ENCODE measurements around the gene RGS1.

The RGS1 gene, protein sequence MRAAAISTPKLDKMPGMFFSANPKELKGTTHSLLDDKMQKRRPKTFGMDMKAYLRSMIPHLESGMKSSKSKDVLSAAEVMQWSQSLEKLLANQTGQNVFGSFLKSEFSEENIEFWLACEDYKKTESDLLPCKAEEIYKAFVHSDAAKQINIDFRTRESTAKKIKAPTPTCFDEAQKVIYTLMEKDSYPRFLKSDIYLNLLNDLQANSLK

GRCh38 chr1:192575499-192576189 is at the start of gene RGS1:
Gene RGS1 (plus strand): TSS chr1:192575773. CDS start chr1:192575793, 20 bp downstream.
- DNase-seq (ENCODE audit: extremely low read depth in 1 of 2, low read depth in 1 of 2): peak in 1 of 2 donors; percentile 22

DNA sequence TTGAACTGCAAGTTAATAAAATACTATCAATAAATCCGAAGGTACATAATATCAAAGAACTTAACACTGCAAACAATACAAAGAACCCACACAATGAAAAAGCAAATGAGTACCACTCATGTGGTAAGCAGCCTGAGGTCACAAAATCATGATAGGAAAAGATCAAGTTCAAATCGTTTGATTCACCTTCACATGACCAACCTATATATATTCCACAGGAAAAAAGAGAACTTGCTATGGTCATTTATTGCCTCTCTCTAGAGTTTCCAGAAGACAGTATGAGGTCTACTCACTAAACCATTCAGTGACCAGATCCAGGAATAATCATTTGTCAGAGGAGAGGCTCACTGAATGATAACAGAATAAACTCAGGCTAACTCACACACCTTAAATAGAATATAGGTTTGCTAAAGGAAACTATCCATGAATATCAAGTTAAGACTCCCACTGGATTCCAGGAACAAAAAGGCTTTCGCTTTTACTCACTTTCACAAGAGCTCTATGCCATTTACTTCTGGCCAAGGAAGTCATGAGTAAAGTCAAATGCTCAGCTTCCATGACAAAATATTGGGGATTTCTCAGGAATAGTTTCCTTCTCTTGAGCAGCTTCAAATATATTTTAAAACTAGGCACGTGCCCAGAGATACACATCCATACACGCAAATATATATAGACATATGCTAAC is 48.3 kb upstream of the RGS1 start:
- DNase-seq (ENCODE audit: extremely low read depth in 1 of 2, low read depth in 1 of 2): no peak

- no peak for DNase-seq (ENCODE audit: extremely low read depth in 1 of 2, low read depth in 1 of 2)
Observed at GRCh38 chr1:192527950-192528349, 47.6 kb upstream of the RGS1 start.

DNA sequence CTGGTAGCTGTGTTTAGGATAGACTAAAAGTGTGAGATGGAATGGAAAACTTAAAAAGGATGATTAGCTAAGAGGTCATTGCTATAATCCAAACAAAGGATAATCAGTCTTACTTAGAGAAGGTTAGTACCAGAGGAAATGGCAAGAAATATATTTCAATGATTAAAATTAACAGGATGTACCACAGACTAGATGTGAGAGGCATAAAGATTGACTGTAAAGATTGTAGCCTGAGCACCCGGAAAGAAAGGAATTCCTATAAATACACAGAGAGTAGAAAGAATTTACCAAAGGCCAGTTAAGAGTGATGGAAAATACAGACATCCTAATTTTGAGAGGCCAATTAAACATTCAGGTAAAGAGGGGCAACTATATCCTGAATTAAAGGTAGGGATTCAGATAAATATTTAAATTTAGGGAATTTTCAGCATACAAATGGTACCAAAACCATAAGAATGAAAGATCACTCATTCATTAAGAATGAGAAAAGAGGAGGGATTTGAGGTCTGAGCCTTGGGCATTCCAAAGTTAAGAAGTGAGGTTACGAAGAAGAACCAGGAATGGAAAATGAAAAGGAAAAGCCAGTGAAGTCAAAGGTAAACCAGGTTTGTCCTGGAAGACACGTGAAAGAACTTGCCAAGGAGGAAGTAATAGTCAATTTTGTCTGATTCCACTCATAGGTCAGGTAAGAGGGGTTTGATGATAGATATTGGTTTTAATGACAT is 46.4 kb upstream of the RGS1 start:
- DNase-seq (ENCODE audit: extremely low read depth in 1 of 2, low read depth in 1 of 2): no peak

DNA sequence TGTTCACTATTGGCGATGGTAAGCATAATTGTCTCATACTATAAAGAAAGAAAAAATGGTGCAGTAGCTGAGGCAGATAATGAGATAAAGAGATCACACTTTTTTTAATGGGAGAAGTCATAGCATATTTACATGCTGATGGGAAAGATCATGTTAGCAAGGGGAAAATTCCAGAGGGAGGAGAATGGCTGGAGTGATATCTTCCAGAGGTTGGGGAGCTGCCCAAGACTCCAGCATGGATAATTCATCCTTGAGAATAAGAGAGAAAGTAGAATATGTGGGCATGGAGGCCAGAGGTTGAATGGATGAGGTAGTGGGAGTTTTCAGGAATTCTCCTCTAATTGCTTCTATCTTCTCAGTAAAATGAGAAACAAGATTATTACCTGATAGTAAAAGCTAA is 45.8 kb upstream of the RGS1 start:
- DNase-seq (ENCODE audit: extremely low read depth in 1 of 2, low read depth in 1 of 2): no peak

GRCh38 chr1:192530254-192530653 is 45.3 kb upstream of the RGS1 start:
- no peak for DNase-seq (ENCODE audit: extremely low read depth in 1 of 2, low read depth in 1 of 2)

DNA sequence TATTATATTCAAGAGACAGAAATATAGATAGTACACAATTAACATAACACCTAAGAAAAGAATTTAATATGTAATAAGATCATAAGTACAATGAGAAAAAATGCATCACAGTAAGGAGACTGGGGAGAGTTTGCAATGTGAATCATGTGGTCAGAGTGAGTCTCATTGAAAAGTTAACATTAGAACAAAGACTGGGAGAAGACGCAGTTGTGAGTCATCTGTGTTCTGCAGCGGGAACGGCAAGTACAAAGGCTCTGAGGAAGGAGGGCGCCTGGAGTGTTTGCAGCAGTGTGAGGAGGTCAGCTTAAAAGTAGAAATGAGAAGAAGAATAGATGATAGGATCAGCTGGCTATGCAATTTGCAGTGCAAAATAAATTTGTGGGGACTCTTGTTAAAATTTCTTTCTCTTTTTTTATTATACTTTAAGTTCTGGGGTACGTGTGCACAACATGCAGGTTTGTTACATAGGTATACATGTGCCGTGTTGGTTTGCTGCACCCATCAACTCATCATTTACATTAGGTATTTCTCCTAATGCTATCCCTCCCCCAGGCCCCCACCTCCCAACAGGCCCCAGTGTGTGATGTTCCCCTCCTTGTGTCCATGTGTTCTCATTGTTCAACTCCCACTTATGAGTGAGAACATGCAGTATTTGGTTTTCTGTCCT is 44.4 kb upstream of the RGS1 start:
- peak; percentile 13 to 34 for DNase-seq (ENCODE audit: extremely low read depth in 1 of 2, low read depth in 1 of 2)

DNA sequence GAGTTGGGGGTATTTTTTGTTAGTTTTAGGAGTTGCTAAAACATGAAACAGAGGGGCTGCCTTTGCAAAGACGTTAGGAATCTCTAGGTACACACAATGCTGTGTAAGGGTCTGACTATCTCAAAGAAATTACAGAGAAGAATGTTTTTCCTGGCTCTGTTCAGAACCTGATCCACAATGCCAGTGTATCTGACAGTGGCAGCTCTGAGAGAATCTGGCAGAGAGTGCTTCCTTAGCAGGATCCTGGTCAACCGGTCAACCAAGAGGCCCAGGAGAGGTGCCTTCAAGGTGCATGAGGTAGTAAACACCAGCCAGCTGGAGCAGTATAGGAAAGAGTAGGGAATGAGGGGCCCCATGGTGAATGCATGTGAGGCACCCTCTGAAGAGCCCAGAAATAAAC is 40.9 kb upstream of the RGS1 start:
- no peak for DNase-seq (ENCODE audit: extremely low read depth in 1 of 2, low read depth in 1 of 2)

GRCh38 chr1:192535916-192536664 is 39.5 kb upstream of the RGS1 start:
- DNase-seq (ENCODE audit: extremely low read depth in 1 of 2, low read depth in 1 of 2): no peak

GRCh38 chr1:192538407-192539296 is 36.9 kb upstream of the RGS1 start:
- DNase-seq (ENCODE audit: extremely low read depth in 1 of 2, low read depth in 1 of 2): no peak

GRCh38 chr1:192539297-192540092 is 36.1 kb upstream of the RGS1 start:
- DNase-seq (ENCODE audit: extremely low read depth in 1 of 2, low read depth in 1 of 2): no peak

DNA sequence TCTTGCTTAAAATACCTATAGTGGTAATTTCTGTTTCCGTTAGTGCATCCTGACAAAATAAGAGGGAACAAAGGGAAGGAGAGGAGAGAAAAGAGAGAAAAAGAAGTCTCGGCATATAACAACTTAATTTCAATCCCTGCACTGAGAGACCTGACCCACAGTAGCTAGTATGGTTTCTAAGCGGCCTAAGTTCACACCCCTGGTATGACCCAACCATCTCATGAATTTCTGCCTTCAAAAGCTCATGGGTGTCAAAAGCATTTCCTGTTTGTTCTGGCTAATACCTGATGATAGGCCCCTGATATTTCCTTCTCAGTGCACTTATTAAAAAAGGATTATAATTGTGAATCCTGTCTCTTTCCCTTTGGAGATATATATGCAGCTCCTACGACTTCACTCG is 32.1 kb upstream of the RGS1 start:
- DNase-seq (ENCODE audit: extremely low read depth in 1 of 2, low read depth in 1 of 2): no peak

DNA sequence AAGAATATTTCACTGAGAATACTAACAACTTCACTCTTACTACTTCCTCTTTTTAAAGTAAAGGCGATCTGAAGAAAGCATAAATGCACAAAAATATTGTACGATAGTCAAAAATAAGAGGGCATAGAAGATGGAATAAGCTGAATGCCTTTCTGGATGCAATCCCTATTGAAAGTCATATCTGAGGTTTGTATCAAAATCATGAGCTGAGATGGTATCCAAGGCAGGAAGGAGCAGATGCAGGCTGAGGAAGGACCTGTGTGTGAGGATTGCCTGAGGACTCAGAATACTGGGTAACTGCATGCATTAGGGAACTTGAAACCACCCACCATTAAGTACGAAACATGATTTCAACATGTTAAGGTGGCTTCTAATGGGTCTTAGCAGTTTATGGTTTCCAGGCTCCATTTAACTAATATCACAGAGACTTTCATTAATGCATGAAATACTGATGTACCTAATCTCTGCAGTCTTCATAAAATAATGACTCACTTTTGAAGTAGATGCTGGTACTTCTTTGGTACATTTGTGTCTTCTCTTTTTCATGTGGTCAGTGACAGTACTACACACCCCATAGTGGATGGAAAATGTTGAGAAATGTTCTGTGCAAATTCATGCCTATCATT is 29.6 kb upstream of the RGS1 start:
- no peak for DNase-seq (ENCODE audit: extremely low read depth in 1 of 2, low read depth in 1 of 2)

DNA sequence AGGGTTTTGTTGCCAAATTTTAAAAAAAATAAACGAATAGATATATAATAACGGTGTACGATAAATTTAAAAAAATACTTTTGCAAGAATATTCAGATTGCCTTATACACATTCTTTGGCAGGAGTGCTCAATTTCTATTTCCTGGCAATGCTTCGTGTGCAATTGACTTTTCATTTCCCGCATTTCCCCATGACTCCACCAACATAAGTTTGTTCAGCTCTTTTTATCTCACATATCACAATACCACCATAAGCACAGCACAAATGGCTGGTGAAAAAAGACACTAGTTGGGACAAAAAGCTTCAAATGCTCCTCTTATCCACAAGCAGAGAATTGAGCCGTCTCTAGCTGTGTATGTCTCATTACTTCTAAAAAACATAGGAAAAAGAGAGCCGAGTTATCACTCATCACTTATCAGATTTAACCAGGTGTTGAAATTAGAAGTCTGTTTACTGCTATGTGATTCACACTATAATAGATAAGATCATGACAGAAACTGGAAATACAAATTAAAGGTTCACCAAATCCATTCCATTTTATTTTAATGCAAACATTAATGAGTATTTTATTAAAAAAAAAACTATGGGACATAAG is 28.9 kb upstream of the RGS1 start:
- no peak for DNase-seq (ENCODE audit: extremely low read depth in 1 of 2, low read depth in 1 of 2)

GRCh38 chr1:192547501-192547900 is 28.1 kb upstream of the RGS1 start:
- DNase-seq (ENCODE audit: extremely low read depth in 1 of 2, low read depth in 1 of 2): no peak

DNA sequence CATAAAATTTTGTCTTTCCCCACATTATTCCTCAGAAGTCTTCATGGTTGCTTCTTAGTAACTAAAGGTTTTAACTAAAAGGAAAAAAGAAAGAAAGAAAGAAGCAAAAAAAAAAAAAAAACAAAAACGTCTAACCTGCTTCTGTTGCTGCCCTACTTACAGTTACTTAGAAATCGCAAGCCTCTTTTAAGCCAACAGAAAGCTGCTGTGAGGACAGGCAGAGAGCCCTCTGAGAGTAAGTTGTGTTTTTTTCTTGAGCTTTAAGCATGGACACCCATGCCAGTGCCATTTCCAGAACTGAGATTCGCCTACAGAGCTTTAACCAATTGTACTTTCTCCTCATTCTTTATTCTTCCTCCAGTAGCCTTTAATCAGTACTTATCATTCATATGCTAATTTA is 25.6 kb upstream of the RGS1 start:
- DNase-seq (ENCODE audit: extremely low read depth in 1 of 2, low read depth in 1 of 2): no peak

DNA sequence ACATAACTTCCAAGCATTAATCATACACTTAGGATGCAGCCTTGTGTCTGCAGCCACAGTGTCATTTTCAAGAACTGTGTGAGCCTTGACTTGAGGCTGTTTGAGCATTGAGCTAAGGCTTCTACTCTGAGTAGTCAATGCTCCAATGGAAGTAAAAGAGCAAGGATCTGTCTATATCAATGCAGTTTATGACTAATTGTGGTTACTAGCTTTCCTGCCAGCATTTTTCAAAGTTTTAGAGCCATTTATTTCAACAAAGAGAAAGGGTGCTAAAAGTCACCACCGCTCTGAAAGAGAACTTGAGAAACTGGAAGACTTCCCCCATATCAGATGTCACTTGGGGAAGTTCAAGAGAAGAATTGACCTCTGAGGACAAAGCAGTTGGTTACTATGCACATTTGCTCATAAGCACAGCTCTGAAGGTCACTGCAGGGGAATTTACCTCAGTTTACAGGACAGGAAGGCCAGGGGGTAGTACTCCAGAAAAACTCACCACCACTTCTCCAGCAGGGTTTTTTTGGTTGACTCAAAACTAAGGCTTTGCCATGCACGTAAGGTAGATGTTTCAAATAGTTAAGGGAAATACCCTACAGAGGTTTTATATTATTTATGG is 24.5 kb upstream of the RGS1 start:
- no peak for DNase-seq (ENCODE audit: extremely low read depth in 1 of 2, low read depth in 1 of 2)
